ENCODE measurements around the gene COL4A2.

DNA sequence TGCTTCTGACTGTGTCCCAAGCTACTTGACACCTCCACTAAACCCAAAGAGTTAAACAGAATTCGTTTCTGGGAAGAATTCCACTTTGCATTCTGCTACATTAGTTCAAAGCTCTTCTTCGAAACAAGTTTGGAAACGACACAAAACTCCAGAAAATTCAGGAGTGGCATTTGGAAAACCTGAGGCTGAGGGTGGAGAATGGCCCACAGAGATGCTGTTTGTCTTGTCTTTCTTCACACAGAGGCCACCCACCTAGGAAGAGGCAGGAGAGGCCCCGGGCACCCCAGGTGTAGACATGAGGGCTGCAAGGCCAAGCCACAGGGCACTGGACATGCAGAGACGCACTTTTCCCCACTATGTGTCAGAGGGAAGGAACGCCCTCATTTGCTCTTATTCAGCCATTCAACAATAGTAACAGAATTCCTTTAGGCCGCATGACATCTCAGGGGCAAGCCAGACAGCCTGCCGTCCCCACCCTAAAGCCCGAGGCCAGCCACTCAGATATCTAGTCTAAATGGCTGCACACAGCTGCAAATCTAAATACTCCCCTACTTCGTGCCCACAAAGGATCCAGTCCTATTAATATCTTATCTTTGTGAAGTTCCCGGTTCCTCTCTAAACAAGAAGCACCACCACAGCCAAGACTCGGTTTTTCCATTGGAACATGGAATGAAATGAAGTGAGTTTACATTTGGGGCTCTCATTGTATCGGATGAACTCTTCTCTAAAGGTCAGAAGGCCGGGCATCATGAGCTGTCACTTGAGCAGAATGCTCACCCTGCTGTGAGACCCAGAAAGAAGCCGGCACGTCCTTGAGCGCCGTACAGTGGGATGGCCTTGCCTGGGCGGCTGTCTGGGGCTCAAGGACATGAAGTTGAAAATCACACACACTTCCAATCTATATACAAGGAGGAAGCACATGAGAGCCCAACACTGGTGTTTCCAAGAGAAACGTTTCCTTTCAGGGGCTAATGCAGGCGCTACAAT is 20.0 kb upstream of the COL4A2 start:
- TF ChIP-seq POLR2A (IDR thresholded peaks at IDR 0.05) = no peak
- TF ChIP-seq, protein P1, sequence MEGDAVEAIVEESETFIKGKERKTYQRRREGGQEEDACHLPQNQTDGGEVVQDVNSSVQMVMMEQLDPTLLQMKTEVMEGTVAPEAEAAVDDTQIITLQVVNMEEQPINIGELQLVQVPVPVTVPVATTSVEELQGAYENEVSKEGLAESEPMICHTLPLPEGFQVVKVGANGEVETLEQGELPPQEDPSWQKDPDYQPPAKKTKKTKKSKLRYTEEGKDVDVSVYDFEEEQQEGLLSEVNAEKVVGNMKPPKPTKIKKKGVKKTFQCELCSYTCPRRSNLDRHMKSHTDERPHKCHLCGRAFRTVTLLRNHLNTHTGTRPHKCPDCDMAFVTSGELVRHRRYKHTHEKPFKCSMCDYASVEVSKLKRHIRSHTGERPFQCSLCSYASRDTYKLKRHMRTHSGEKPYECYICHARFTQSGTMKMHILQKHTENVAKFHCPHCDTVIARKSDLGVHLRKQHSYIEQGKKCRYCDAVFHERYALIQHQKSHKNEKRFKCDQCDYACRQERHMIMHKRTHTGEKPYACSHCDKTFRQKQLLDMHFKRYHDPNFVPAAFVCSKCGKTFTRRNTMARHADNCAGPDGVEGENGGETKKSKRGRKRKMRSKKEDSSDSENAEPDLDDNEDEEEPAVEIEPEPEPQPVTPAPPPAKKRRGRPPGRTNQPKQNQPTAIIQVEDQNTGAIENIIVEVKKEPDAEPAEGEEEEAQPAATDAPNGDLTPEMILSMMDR (IDR thresholded peaks at IDR 0.05) = no peak

Data from vagina (tissue), 2 donors.